Measurements from ENCODE around the gene TLCD5. TPM values are rescaled to one million over a fixed set of nuclear protein-coding genes. Genes with fewer than 3 reads are reported as not detected.

Gene TLCD5
- total and polyA plus RNA-seq, 2 donors (not counting 1 experiment from before 2014, with no cell fraction given), result 0.17 TPM; not detected in 1

- Histone ChIP-seq H3K36me3 (replicated peaks in 1 of 2; ENCODE audit: control extremely low read depth in 1 of 2, control insufficient read depth in 1 of 2, extremely low read depth in 1 of 2, insufficient read depth in 2 of 2, low read length in 1 of 2) (no peaks in the 10 kb centered on the region), H2AFZ (ENCODE audit: insufficient read depth, low read depth, low read length, poor library complexity, severe bottlenecking) (no peak overlapping the region), H3K9me3 (ENCODE audit: control extremely low read depth in 1 of 3, control insufficient read depth in 2 of 3, insufficient read depth in 1 of 3, low read length in 2 of 3) (peaks cover 5 to 8% (median 5%) of the 10 kb centered on the region in 3 donors), H3K79me2 (ENCODE audit: control insufficient read depth, insufficient read depth, low read length) (peaks cover 2% of the 10 kb centered on the region), H3K27me3 (replicated peaks in 1 of 4; ENCODE audit: control extremely low read depth in 1 of 4, control insufficient read depth in 3 of 4, insufficient read depth in 4 of 4, low read length in 3 of 4) (no peaks in the 10 kb centered on the region), H4K20me1 (ENCODE audit: control insufficient read depth, insufficient read depth, low read length, poor library complexity, severe bottlenecking) (peaks cover 4% of the 10 kb centered on the region), H3K4me1 (ENCODE audit: control insufficient read depth in 2 of 2, insufficient read depth in 2 of 2, low read length in 2 of 2) (peaks cover 0 to 3% of the 10 kb centered on the region in 2 donors), H3K4me3 (ENCODE audit: control extremely low read depth in 1 of 5, extremely low read depth in 1 of 5, insufficient read depth in 1 of 5, low read depth in 2 of 5, low read length in 4 of 5) (no peak overlapping the region), H3K27ac (ENCODE audit: low read length in 2 of 2) (no peak overlapping the region), H3K4me2 (replicated peaks; ENCODE audit: low read depth, low read length, poor library complexity, severe bottlenecking) (no peak overlapping the region), H3K9ac (ENCODE audit: low read length) (no peak overlapping the region)
- ChIA-PET POLR2A (no interaction called here), CTCF (no interaction called here)
- intact Hi-C loops (cut with micrococcal nuclease), result no loop called here
- H3K4me3 Mint-ChIP-seq, result no peak overlapping the region
- ATAC-seq (ENCODE audit: low read depth) (no peak), DNase-seq (no peak)
- H3K4me1 Mint-ChIP-seq, result peaks cover 11% of the 10 kb centered on the region
- no peak overlapping the region for H3K27ac Mint-ChIP-seq
- TF ChIP-seq EZH2 (IDR thresholded peaks at IDR 0.05; ENCODE audit: borderline replicate concordance, insufficient read depth, low read depth, low read length, poor library complexity, severe bottlenecking) (no peak), CTCF (IDR thresholded peaks at IDR 0.05) (no peak)
- peaks cover 7% of the 10 kb centered on the region for H3K9me3 Mint-ChIP-seq (ENCODE audit: insufficient read depth)
- no peaks in the 10 kb centered on the region for H3K27me3 Mint-ChIP-seq
- no CpG with 5 or more reads among the region's 3 CpGs for WGBS (ENCODE audit: insufficient coverage)
These were observed 50.0 kb downstream of the TLCD5 start for GRCh38 chr11:120375076-120375475.

- Histone ChIP-seq H3K27ac (ENCODE audit: low read length in 2 of 2) (no peak overlapping the region), H3K4me3 (ENCODE audit: control extremely low read depth in 1 of 5, extremely low read depth in 1 of 5, insufficient read depth in 1 of 5, low read depth in 2 of 5, low read length in 4 of 5) (no peak overlapping the region), H3K9me3 (ENCODE audit: control extremely low read depth in 1 of 3, control insufficient read depth in 2 of 3, insufficient read depth in 1 of 3, low read length in 2 of 3) (peaks cover 5 to 8% (median 5%) of the 10 kb centered on the region in 3 donors), H4K20me1 (ENCODE audit: control insufficient read depth, insufficient read depth, low read length, poor library complexity, severe bottlenecking) (peaks cover 4% of the 10 kb centered on the region), H3K4me2 (replicated peaks; ENCODE audit: low read depth, low read length, poor library complexity, severe bottlenecking) (no peak overlapping the region), H3K9ac (ENCODE audit: low read length) (no peak overlapping the region), H3K36me3 (replicated peaks in 1 of 2; ENCODE audit: control extremely low read depth in 1 of 2, control insufficient read depth in 1 of 2, extremely low read depth in 1 of 2, insufficient read depth in 2 of 2, low read length in 1 of 2) (no peaks in the 10 kb centered on the region), H2AFZ (ENCODE audit: insufficient read depth, low read depth, low read length, poor library complexity, severe bottlenecking) (no peak overlapping the region), H3K27me3 (replicated peaks in 1 of 4; ENCODE audit: control extremely low read depth in 1 of 4, control insufficient read depth in 3 of 4, insufficient read depth in 4 of 4, low read length in 3 of 4) (no peaks in the 10 kb centered on the region), H3K4me1 (ENCODE audit: control insufficient read depth in 2 of 2, insufficient read depth in 2 of 2, low read length in 2 of 2) (peaks cover 0 to 3% of the 10 kb centered on the region in 2 donors), H3K79me2 (ENCODE audit: control insufficient read depth, insufficient read depth, low read length) (peaks cover 9% of the 10 kb centered on the region)
- ATAC-seq (ENCODE audit: low read depth) (no peak), DNase-seq (no peak)
- no peak overlapping the region for H3K27ac Mint-ChIP-seq
- H3K9me3 Mint-ChIP-seq (ENCODE audit: insufficient read depth), result peaks cover 7% of the 10 kb centered on the region
- TF ChIP-seq EZH2 (IDR thresholded peaks at IDR 0.05; ENCODE audit: borderline replicate concordance, insufficient read depth, low read depth, low read length, poor library complexity, severe bottlenecking) (no peak), CTCF (IDR thresholded peaks at IDR 0.05) (no peak)
- POLR2A ChIA-PET, result no interaction called here
- H3K4me1 Mint-ChIP-seq, result peaks cover 22% of the 10 kb centered on the region
- WGBS (ENCODE audit: insufficient coverage), result no CpG with 5 or more reads among the region's 6 CpGs
- no peak overlapping the region for H3K4me3 Mint-ChIP-seq
- intact Hi-C loops (cut with micrococcal nuclease), result no loop called here
- CTCF ChIA-PET, result no interaction called here
- no peaks in the 10 kb centered on the region for H3K27me3 Mint-ChIP-seq
These were observed 51.6 kb downstream of the TLCD5 start for GRCh38 chr11:120376547-120377182.

Measured in B cell (primary cell).